HepG2 (cell line): ENCODE results near the gene ZKSCAN3. TPM values are rescaled to one million over a fixed set of nuclear protein-coding genes. Genes with fewer than 3 reads are reported as not detected.

ENCODE experiments used
- ATF2 ChIP-seq: sonication (generic); formaldehyde crosslinking; IDR thresholded peaks from 2 replicates; pipeline ENCODE4 v1.4.0; 2020; ENCODE audit warnings: missing genetic modification reagents
- CBX5 ChIP-seq: sonication (generic); formaldehyde crosslinking; IDR thresholded peaks from 2 replicates; pipeline ENCODE4 v1.4.0; 2020; ENCODE audit warnings: missing genetic modification reagents, borderline replicate concordance
- CENPX ChIP-seq: sonication (generic); formaldehyde crosslinking; IDR thresholded peaks from 2 replicates; pipeline ENCODE4 v1.9.0; 2021; ENCODE audit warnings: mild to moderate bottlenecking, missing genetic modification reagents, moderate library complexity
- E2F2 ChIP-seq: sonication (generic); formaldehyde crosslinking; IDR thresholded peaks from 2 replicates; pipeline ENCODE4 v1.4.0; 2020; ENCODE audit warnings: missing genetic modification reagents, borderline replicate concordance
- ETV6 ChIP-seq: sonication (generic); formaldehyde crosslinking; conservative IDR thresholded peaks from 2 replicates; pipeline ENCODE4 v1.4.0; 2020; ENCODE audit warnings: missing genetic modification reagents
- JUNB ChIP-seq: sonication (generic); formaldehyde crosslinking; IDR thresholded peaks from 2 replicates; pipeline ENCODE4 v1.8.0; 2022; ENCODE audit warnings: missing genetic modification reagents, mild to moderate bottlenecking, borderline replicate concordance
- NCOA5 ChIP-seq: sonication (generic); formaldehyde crosslinking; IDR thresholded peaks from 2 replicates; pipeline ENCODE4 v1.4.0; 2020; ENCODE audit warnings: missing genetic modification reagents
- NFE2L2 ChIP-seq: fragments of 150-350 bp; IDR thresholded peaks from 2 replicates; pipeline ENCODE4 v1.6.1; 2014; ENCODE audit warnings: low read length
- PITX1 ChIP-seq: sonication (generic); formaldehyde crosslinking; IDR thresholded peaks from 2 replicates; pipeline ENCODE4 v1.5.1; 2020; ENCODE audit warnings: mild to moderate bottlenecking, missing genetic modification reagents
- SCMH1 ChIP-seq: sonication (generic); formaldehyde crosslinking; IDR thresholded peaks from 2 replicates; pipeline ENCODE4 v1.9.0; 2021; ENCODE audit warnings: missing genetic modification reagents, mild to moderate bottlenecking, borderline replicate concordance
- SP5 ChIP-seq: IDR thresholded peaks from 2 replicates; pipeline ENCODE4 v1.6.1; 2016; ENCODE audit warnings: low read depth, borderline replicate concordance
- TBP ChIP-seq: sonication (generic); formaldehyde crosslinking; IDR thresholded peaks from 2 replicates; pipeline ENCODE4 v1.5.0; 2020; ENCODE audit warnings: missing genetic modification reagents
- YEATS2 ChIP-seq: sonication (generic); formaldehyde crosslinking; IDR thresholded peaks from 2 replicates; pipeline ENCODE4 v1.4.0; 2020; ENCODE audit warnings: missing genetic modification reagents, borderline replicate concordance
- ZFP37 ChIP-seq: sonication (generic); formaldehyde crosslinking; IDR thresholded peaks from 2 replicates; pipeline ENCODE4 v1.4.0; 2020; ENCODE audit warnings: missing genetic modification reagents, borderline replicate concordance
- ZMYM4 ChIP-seq: sonication (generic); formaldehyde crosslinking; IDR thresholded peaks from 2 replicates; pipeline ENCODE4 v1.8.1; 2023; ENCODE audit warnings: mild to moderate bottlenecking, missing genetic modification reagents
- ZNF660 ChIP-seq: sonication (generic); formaldehyde crosslinking; IDR thresholded peaks from 2 replicates; pipeline ENCODE4 v1.5.1; 2020; ENCODE audit warnings: mild to moderate bottlenecking, low read depth, missing genetic modification reagents, borderline replicate concordance
- ZNF850 ChIP-seq: sonication (generic); formaldehyde crosslinking; conservative IDR thresholded peaks from 2 replicates; pipeline ENCODE4 v1.9.0; 2021; ENCODE audit warnings: mild to moderate bottlenecking, missing genetic modification reagents
- polyA plus RNA-seq, 8 experiments: library from polyadenylated mRNA; depleted of rRNA in 3 of 8; stranded (reverse) in 7 of 8; unstranded in 1 of 8; fragments of >200 nt; fragmentation: Illumina TruSeq in 4 of 8; extraction: Trizol in 4 of 8; gene quantifications; 2 replicates each; pipeline versions ENCODE4 v1.2.1 to v1.2.3, GENCODE V29; 2011 to 2016; ENCODE audit warnings: low read depth in 4 of 8, missing spikeins in 1 of 8, mixed read lengths in 1 of 8; ENCODE audit not compliant: insufficient read depth in 1 of 8
- total RNA-seq, 5 experiments: library from RNA; depleted of rRNA; stranded (reverse); fragments of >200 nt; fragmentation: Illumina TruSeq; extraction: Trizol; gene quantifications; 2 replicates each; pipeline ENCODE4 v1.2.3, GENCODE V29; 2016; ENCODE audit warnings: low read depth in 1 of 5
- TF ChIP-seq, protein P1 (sequence below): sonication (generic); IDR thresholded peaks from 2 replicates; pipeline ENCODE4 v1.6.1; 2016; ENCODE audit warnings: low read depth, borderline replicate concordance
- TF ChIP-seq, protein P2 (sequence below): IDR thresholded peaks from 2 replicates; pipeline ENCODE4 v1.6.1; 2016; ENCODE audit warnings: low read depth
- TF ChIP-seq, protein P3 (sequence below): sonication (generic); formaldehyde crosslinking; IDR thresholded peaks from 2 replicates; pipeline ENCODE4 v1.8.0; 2023; ENCODE audit warnings: mild to moderate bottlenecking, missing genetic modification reagents
- TF ChIP-seq, protein P4 (sequence below): sonication (generic); formaldehyde crosslinking; IDR thresholded peaks from 2 replicates; pipeline ENCODE4 v1.5.0; 2020; ENCODE audit warnings: mild to moderate bottlenecking, missing genetic modification reagents

The ZKSCAN3 gene
- total and polyA plus RNA-seq, 2 of the 13 experiments (the other 11 are each of a cell fraction or from before 2014, with no cell fraction given) = 3.3 to 7.4 TPM

DNA sequence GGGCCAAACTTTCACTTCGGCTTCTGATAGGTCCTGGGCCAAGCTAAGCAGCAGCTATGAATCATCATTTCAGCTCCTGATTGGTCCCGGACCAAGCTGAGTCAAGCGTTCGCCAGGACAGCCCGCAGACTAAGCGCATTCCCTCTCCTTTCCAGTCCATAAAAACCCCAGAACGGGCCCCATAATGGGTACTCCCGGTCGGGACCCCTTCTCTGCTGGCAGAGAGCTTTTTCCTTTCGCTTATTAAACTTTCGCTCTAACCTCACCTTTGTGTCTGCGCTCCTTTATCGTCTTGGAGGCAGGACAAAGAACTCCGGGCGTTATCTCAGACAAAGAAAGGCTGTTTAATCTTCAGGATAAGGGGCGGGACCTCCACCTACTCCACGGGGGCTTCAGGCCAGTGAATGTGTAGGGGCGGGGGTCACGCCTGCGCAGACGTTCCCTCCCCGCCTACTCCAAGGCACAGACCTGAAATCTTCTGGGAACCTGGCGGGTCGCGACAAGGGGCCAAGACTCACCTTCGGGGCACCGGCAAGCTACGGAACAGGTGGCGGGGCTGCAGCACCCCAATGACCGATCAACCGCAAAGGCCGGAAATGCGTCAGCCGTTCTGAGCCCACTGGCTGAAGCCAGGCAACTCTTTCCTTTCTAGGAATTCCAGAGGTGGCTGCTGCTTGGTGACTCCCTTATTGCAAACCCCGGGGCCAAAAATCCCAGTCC, 14.0 kb upstream of the ZKSCAN3 start, which contains the start of gene ZSCAN31 (continued):
- peak; percentile 97 for TF ChIP-seq ATF2
- peak; percentile 56; the same call in 1 of the 2 replicates for TF ChIP-seq YEATS2
- TF ChIP-seq ZMYM4 (CRISPR knock-in tag) = peak; percentile 89
- TF ChIP-seq CBX5 (CRISPR knock-in tag) = peak; percentile 32; the same call in 1 of the 2 replicates
- TF ChIP-seq SP5 (CRISPR knock-in tag) = peak; percentile 80; the same call in 1 of the 2 replicates
- TF ChIP-seq, protein P1, sequence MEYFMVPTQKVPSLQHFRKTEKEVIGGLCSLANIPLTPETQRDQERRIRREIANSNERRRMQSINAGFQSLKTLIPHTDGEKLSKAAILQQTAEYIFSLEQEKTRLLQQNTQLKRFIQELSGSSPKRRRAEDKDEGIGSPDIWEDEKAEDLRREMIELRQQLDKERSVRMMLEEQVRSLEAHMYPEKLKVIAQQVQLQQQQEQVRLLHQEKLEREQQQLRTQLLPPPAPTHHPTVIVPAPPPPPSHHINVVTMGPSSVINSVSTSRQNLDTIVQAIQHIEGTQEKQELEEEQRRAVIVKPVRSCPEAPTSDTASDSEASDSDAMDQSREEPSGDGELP = no peak
- TF ChIP-seq ETV6 (CRISPR knock-in tag) = no peak
- no peak for TF ChIP-seq ZNF660 (CRISPR knock-in tag)
- TF ChIP-seq NCOA5 = no peak
- TF ChIP-seq ZFP37 (CRISPR knock-in tag) = no peak
- TF ChIP-seq ZNF850 (CRISPR knock-in tag) = no peak
- no peak for TF ChIP-seq TBP (CRISPR knock-in tag)
- peak; percentile 58; the same call in 1 of the 2 replicates for TF ChIP-seq PITX1 (CRISPR knock-in tag)
- TF ChIP-seq NFE2L2 = no peak
- TF ChIP-seq JUNB (CRISPR knock-in tag) = no peak
- TF ChIP-seq E2F2 = 0 out of 2 replicates have a peak, but pooled peaks have one; percentile 6
- TF ChIP-seq, protein P2, sequence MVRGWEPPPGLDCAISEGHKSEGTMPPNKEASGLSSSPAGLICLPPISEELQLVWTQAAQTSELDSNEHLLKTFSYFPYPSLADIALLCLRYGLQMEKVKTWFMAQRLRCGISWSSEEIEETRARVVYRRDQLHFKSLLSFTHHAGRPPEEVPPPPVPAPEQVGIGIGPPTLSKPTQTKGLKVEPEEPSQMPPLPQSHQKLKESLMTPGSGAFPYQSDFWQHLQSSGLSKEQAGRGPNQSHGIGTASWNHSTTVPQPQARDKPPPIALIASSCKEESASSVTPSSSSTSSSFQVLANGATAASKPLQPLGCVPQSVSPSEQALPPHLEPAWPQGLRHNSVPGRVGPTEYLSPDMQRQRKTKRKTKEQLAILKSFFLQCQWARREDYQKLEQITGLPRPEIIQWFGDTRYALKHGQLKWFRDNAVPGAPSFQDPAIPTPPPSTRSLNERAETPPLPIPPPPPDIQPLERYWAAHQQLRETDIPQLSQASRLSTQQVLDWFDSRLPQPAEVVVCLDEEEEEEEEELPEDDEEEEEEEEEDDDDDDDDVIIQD = peak; percentile 78
- TF ChIP-seq, protein P3, sequence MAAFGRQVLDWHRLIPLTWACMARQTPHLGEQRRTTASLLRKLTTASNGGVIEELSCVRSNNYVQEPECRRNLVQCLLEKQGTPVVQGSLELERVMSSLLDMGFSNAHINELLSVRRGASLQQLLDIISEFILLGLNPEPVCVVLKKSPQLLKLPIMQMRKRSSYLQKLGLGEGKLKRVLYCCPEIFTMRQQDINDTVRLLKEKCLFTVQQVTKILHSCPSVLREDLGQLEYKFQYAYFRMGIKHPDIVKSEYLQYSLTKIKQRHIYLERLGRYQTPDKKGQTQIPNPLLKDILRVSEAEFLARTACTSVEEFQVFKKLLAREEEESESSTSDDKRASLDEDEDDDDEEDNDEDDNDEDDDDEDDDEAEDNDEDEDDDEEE (CRISPR knock-in tag) = peak; percentile 69; the same call in 1 of the 2 replicates
- no peak for TF ChIP-seq SCMH1
- TF ChIP-seq CENPX (CRISPR knock-in tag) = no peak
- TF ChIP-seq, protein P4, sequence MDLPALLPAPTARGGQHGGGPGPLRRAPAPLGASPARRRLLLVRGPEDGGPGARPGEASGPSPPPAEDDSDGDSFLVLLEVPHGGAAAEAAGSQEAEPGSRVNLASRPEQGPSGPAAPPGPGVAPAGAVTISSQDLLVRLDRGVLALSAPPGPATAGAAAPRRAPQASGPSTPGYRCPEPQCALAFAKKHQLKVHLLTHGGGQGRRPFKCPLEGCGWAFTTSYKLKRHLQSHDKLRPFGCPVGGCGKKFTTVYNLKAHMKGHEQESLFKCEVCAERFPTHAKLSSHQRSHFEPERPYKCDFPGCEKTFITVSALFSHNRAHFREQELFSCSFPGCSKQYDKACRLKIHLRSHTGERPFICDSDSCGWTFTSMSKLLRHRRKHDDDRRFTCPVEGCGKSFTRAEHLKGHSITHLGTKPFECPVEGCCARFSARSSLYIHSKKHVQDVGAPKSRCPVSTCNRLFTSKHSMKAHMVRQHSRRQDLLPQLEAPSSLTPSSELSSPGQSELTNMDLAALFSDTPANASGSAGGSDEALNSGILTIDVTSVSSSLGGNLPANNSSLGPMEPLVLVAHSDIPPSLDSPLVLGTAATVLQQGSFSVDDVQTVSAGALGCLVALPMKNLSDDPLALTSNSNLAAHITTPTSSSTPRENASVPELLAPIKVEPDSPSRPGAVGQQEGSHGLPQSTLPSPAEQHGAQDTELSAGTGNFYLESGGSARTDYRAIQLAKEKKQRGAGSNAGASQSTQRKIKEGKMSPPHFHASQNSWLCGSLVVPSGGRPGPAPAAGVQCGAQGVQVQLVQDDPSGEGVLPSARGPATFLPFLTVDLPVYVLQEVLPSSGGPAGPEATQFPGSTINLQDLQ (CRISPR knock-in tag) = 0 out of 2 replicates have a peak, but pooled peaks have one; percentile 76
